ENCODE results near the gene BPGM.

- TF ChIP-seq CTCF (IDR thresholded peaks at IDR 0.05; ENCODE audit: borderline replicate concordance, extremely low read depth, low read length, poor library complexity, severe bottlenecking) (no peak), EZH2 (IDR thresholded peaks at IDR 0.05; ENCODE audit: borderline replicate concordance, low read depth, low read length, severe bottlenecking) (no peak)
Measured at GRCh38 chr7:134714470-134715205, 68.0 kb downstream of the BPGM start.
